BE2C (cell line): ENCODE data around the gene SLC5A10.
"Not testable (repeated sequence)": the region's sequence is repeated elsewhere in the genome, so short reads cannot be mapped to it uniquely, and the experiment has no call there.

Source experiments
- DNase-seq: peaks from one replicate; pipeline ENCODE4 v3.0.0-alpha.2; 2020
- H3K27me3 ChIP-seq: fragments of 250-450 bp; sonication (Bioruptor Pico); 2 replicates; pipeline ENCODE4 v1.5.1; 2020; ENCODE audit warnings: mild to moderate bottlenecking
- H3K36me3 ChIP-seq: fragments of 250-450 bp; sonication (Bioruptor Pico); 2 replicates; pipeline ENCODE4 v1.5.1; 2020; ENCODE audit warnings: mild to moderate bottlenecking
- H3K4me1 ChIP-seq: fragments of 250-450 bp; sonication (Bioruptor Pico); 2 replicates; pipeline ENCODE4 v1.5.1; 2020
- H3K4me3 ChIP-seq: 2 replicates; pipeline ENCODE4 v1.5.1; 2011; ENCODE audit warnings: low read depth, low read length
- H3K9me3 ChIP-seq: fragments of 250-450 bp; sonication (Bioruptor Pico); 2 replicates; pipeline ENCODE4 v1.5.1; 2020
- CTCF ChIP-seq: IDR thresholded peaks from 2 replicates; pipeline ENCODE4 v1.5.1; 2012; ENCODE audit warnings: mild to moderate bottlenecking, low read depth, low read length

Gene SLC5A10

GRCh38 chr17:18916816-18917500 lies 35.0 kb upstream of the SLC5A10 start:
- Histone ChIP-seq H3K4me3 (no peak overlapping the region), H3K4me1 (peaks cover 3% of the 10 kb centered on the region; the same call in 1 of the 2 replicates), H3K36me3 (peaks cover 5% of the 10 kb centered on the region), H3K9me3 (no peaks in the 10 kb centered on the region), H3K27me3 (no peaks in the 10 kb centered on the region)
- no peak for TF ChIP-seq CTCF
- DNase-seq, result no peak

- H3K4me3 ChIP-seq, result no peak overlapping the region
- no peaks in the 10 kb centered on the region for H3K9me3 ChIP-seq
- H3K27me3 ChIP-seq, result no peaks in the 10 kb centered on the region
- peaks cover 2% of the 10 kb centered on the region; the same call in 1 of the 2 replicates for H3K36me3 ChIP-seq
- no peak for TF ChIP-seq CTCF
- DNase-seq, result no peak
- H3K4me1 ChIP-seq, result peaks cover 3% of the 10 kb centered on the region; the same call in 1 of the 2 replicates
These were observed 34.4 kb upstream of the SLC5A10 start for GRCh38 chr17:18917506-18918032.

GRCh38 chr17:18919963-18920362 lies 32.0 kb upstream of the SLC5A10 start:
- no peak for DNase-seq
- Histone ChIP-seq H3K4me3 (no peak overlapping the region), H3K36me3 (no peaks in the 10 kb centered on the region)

GRCh38 chr17:18920911-18921441 lies 31.0 kb upstream of the SLC5A10 start:
- Histone ChIP-seq H3K36me3 (no peaks in the 10 kb centered on the region), H3K9me3 (no peaks in the 10 kb centered on the region), H3K27me3 (no peaks in the 10 kb centered on the region), H3K4me1 (peaks cover 3% of the 10 kb centered on the region; the same call in 1 of the 2 replicates), H3K4me3 (no peak overlapping the region)
- no peak for DNase-seq
- no peak for TF ChIP-seq CTCF

More at GRCh38 chr17:18919963-18920362, 32.0 kb upstream of the SLC5A10 start:
- no peak for TF ChIP-seq CTCF
- H3K9me3 ChIP-seq, result no peaks in the 10 kb centered on the region
- H3K4me1 ChIP-seq, result peaks cover 3% of the 10 kb centered on the region; the same call in 1 of the 2 replicates
- no peaks in the 10 kb centered on the region for H3K27me3 ChIP-seq

GRCh38 chr17:18921485-18921884 lies 30.5 kb upstream of the SLC5A10 start:
- Histone ChIP-seq H3K27me3 (no peaks in the 10 kb centered on the region), H3K4me1 (peaks cover 3% of the 10 kb centered on the region; the same call in 1 of the 2 replicates), H3K9me3 (no peaks in the 10 kb centered on the region), H3K4me3 (no peak overlapping the region), H3K36me3 (no peaks in the 10 kb centered on the region)
- no peak for DNase-seq
- TF ChIP-seq CTCF, result no peak

GRCh38 chr17:18921912-18922451 lies 30.0 kb upstream of the SLC5A10 start:
- H3K4me1 ChIP-seq, result peaks cover 3% of the 10 kb centered on the region; the same call in 1 of the 2 replicates

GRCh38 chr17:18922596-18922995 lies 29.4 kb upstream of the SLC5A10 start:
- DNase-seq, H3K4me1 ChIP-seq: not testable (repeated sequence)

More at GRCh38 chr17:18921912-18922451, 30.0 kb upstream of the SLC5A10 start:
- no peaks in the 10 kb centered on the region for H3K36me3 ChIP-seq
- TF ChIP-seq CTCF, result no peak
- no peaks in the 10 kb centered on the region for H3K27me3 ChIP-seq
- H3K9me3 ChIP-seq, result no peaks in the 10 kb centered on the region
- DNase-seq, result no peak
- no peak overlapping the region for H3K4me3 ChIP-seq

More at GRCh38 chr17:18922596-18922995, 29.4 kb upstream of the SLC5A10 start:
- not testable (repeated sequence) for H3K9me3 ChIP-seq, H3K27me3 ChIP-seq, H3K36me3 ChIP-seq, H3K4me3 ChIP-seq
